Activated CD4-positive, alpha-beta T cell treated with anti-CD3 and anti-CD28 coated beads, Interleukin-2, amount 10 ng/mL, durations not matched to agents 7 days and 5 days (primary cell): Measurements from ENCODE around the gene VEPH1. TPM values are rescaled to one million over a fixed set of nuclear protein-coding genes. Genes with fewer than 3 reads are reported as not detected.

Experiments used
- CTCF ChIA-PET: fragments of 350-600 bp; sonication (Branson Sonifier 250); formaldehyde crosslinking; loops from one replicate; lab custom pipeline; 2021; ENCODE audit warnings: antibody characterized with exemption; lab: Charles Lee
- POLR2A ChIA-PET: fragments of 350-600 bp; sonication (Branson Sonifier 250); formaldehyde crosslinking; loops from one replicate; lab custom pipeline; 2021; ENCODE audit warnings: antibody characterized with exemption; lab: Charles Lee
- DNase-seq: peaks from one replicate; pipeline ENCODE4 v3.0.0-alpha.2; 2020
- H3K27ac Mint-ChIP-seq: one replicate; pipeline ENCODE4 v1.8.0; 2021; ENCODE audit warnings: mild to moderate bottlenecking, moderate library complexity, mixed read lengths
- H3K27me3 Mint-ChIP-seq: one replicate; pipeline ENCODE4 v1.8.0; 2021; ENCODE audit warnings: mixed read lengths
- H3K36me3 Mint-ChIP-seq: one replicate; pipeline ENCODE4 v1.8.0; 2021; ENCODE audit warnings: low read depth, mixed read lengths
- H3K4me1 Mint-ChIP-seq: one replicate; pipeline ENCODE4 v1.8.0; 2021; ENCODE audit warnings: mixed read lengths
- H3K4me3 Mint-ChIP-seq: one replicate; pipeline ENCODE4 v1.8.0; 2021; ENCODE audit warnings: mild to moderate bottlenecking, moderate library complexity, mixed read lengths
- H3K9me3 Mint-ChIP-seq: one replicate; pipeline ENCODE4 v1.8.0; 2021; ENCODE audit warnings: mixed read lengths
- total RNA-seq, 2 experiments: library from RNA; stranded (reverse); gene quantifications; one replicate each; pipeline ENCODE4 v1.2.3, GENCODE V29; 2021

The VEPH1 gene
- total RNA-seq, 2 experiments from 2014 or later, result not detected

DNA sequence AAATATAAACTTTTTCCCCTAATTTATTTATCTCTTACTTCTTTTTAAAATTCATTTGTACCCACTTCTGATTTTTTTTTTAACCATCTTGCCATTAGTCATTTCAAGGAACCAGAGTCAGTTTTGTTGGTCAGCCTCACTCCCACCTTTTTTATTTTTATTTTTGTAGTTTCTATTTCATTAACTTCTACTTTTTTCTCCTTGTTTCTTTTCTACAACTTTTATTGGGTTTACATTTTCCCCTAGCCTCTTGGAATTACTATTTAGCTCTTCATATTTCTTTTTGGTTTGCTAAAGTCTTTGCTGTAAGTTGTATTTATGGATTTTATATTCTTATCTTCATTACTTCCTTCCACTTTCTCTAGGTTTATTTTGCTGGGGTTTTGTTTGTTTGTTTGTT lies 13.7 kb upstream of the VEPH1 start:
- Mint-ChIP-seq H3K4me3 (no peak overlapping the region), H3K27ac (no peak overlapping the region), H3K27me3 (peaks cover 2% of the 10 kb centered on the region), H3K4me1 (no peaks in the 10 kb centered on the region), H3K9me3 (no peaks in the 10 kb centered on the region), H3K36me3 (no peaks in the 10 kb centered on the region)
- DNase-seq, result no peak
- POLR2A ChIA-PET, result no interaction called here
- CTCF ChIA-PET, result no interaction called here

DNA sequence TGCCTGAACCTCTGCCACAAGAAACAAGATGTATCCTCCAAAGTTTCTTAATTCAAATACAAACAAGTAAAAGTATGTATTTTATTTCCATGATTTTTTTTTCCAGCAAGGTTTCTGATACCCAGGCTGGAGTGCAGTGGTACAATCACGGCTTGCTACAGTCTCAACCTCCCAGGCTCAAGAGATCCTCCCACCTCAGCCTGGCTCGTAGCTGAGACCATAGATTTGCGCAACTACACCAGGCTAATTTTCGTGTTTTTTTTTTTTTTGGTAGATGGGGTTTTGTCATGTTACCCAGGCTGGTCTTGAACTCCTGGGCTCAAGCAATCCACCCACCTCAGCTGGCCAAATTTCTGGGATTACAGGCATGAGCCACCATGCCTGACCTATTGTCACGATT lies 12.2 kb upstream of the VEPH1 start:
- no peaks in the 10 kb centered on the region for H3K9me3 Mint-ChIP-seq
- H3K36me3 Mint-ChIP-seq, result no peaks in the 10 kb centered on the region
- H3K27me3 Mint-ChIP-seq, result peaks cover 2% of the 10 kb centered on the region
- CTCF ChIA-PET, result interaction anchor here (0.7 kb wide), 1 partner anchor 141 kb away, joined by 4 read pairs; no protein-coding TSS in a partner anchor
- H3K27ac Mint-ChIP-seq, result no peak overlapping the region
- no peaks in the 10 kb centered on the region for H3K4me1 Mint-ChIP-seq
- POLR2A ChIA-PET, result no interaction called here
- no peak overlapping the region for H3K4me3 Mint-ChIP-seq
- DNase-seq, result no peak

DNA sequence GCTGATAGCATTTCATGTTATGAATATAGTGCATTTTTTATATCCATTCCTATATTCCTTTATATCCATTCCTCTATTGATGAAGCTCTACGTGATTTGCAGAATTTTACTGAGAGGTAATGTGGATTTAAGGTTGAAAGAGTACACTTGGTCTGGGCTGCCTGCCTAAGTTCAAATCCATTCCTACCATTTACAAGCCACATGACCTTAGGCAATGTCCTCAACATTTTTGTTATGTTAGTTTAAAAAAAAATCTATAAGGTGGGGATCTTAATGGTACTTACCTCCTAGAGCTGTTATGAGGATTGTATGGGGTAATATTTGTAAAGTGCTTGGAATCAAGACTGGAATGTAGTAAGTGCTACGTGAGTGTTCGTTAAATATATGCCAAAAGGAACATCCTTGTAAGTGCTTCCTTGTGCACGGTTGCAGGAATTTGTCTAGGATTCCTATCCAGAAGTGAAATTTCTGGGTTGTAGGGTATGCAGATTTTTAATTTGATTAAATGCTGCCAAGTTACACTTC lies 11.2 kb upstream of the VEPH1 start:
- H3K9me3 Mint-ChIP-seq, result no peaks in the 10 kb centered on the region
- no peak for DNase-seq
- H3K4me3 Mint-ChIP-seq, result no peak overlapping the region
- H3K36me3 Mint-ChIP-seq, result no peaks in the 10 kb centered on the region
- ChIA-PET POLR2A (no interaction called here), CTCF (no interaction called here)
- H3K27me3 Mint-ChIP-seq, result peaks cover 5% of the 10 kb centered on the region
- no peaks in the 10 kb centered on the region for H3K4me1 Mint-ChIP-seq
- H3K27ac Mint-ChIP-seq, result no peak overlapping the region

DNA sequence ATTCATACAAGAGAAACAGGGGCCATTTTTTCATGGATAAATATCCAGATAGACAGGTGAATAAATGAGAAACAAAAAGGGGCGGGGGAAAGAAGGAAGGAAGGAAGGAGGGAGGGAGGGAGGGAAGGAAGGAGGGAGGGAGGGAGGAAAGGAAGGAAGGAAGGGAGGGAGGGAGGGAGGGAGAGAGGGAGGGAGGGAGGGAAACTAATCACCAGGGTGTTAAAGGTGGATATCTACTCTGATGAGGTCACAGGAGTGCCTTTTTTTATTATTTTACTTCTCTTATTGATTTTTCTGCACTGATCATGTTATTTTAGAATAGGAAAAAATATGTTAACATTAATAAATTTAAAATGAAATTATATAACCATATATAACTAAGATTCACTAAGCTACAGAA lies 10.4 kb upstream of the VEPH1 start:
- CTCF ChIA-PET, result interaction anchor here (1.2 kb wide), 1 partner anchor 19 kb away, joined by 5 read pairs; no protein-coding TSS in a partner anchor
- POLR2A ChIA-PET, result no interaction called here
- H3K27ac Mint-ChIP-seq, result no peak overlapping the region

DNA sequence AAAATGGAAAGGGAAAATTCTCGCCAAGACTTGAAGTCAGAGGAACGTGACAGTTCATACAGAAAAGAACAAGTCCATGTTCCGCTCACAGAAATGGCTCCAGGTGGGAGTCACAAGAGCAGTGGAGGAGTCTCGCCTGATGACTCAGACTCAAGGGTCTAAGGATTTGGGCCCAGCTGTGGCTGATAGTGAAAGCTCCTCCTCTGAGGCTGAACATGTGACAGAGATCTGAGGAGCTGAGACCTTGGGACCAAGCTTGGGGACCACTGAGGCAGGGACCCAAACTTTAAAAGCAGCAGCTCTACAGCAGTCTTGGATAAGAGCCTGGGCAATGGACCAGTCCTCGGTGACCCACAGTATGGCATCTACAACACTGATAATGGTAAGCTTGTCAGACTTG lies 9.3 kb upstream of the VEPH1 start:
- Mint-ChIP-seq H3K36me3 (no peaks in the 10 kb centered on the region), H3K9me3 (no peaks in the 10 kb centered on the region), H3K4me1 (no peaks in the 10 kb centered on the region), H3K27ac (no peak overlapping the region), H3K27me3 (peaks cover 11% of the 10 kb centered on the region), H3K4me3 (no peak overlapping the region)
- CTCF ChIA-PET, result interaction anchor here (1.2 kb wide), 1 partner anchor 20 kb away, joined by 5 read pairs; no protein-coding TSS in a partner anchor
- POLR2A ChIA-PET, result no interaction called here
- DNase-seq, result no peak

More for the DNA sequence above, 10.4 kb upstream of the VEPH1 start:
- Mint-ChIP-seq H3K36me3 (no peaks in the 10 kb centered on the region), H3K4me3 (no peak overlapping the region), H3K27me3 (peaks cover 6% of the 10 kb centered on the region), H3K4me1 (no peaks in the 10 kb centered on the region), H3K9me3 (no peaks in the 10 kb centered on the region)
- no peak for DNase-seq

DNA sequence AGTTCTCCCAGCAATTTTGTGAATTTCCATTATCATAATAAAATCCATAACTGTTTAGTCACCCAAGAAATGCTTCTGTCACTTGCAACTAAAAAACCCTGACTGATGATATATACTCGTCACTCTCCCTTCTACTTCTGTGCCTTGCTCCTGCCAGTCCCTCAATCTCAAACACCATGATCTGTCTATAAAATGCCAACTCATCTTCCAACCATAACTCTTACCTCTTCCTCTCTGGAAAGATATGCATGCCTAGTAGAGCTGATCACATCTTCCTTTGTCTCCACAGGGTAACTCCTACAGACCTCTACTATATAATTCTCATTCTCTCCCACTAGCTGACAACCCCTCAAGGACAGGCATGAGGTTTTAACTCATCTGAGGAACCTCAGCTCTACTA lies 5.2 kb upstream of the VEPH1 start:
- no peaks in the 10 kb centered on the region for H3K4me1 Mint-ChIP-seq
- no peaks in the 10 kb centered on the region for H3K9me3 Mint-ChIP-seq
- ChIA-PET CTCF (no interaction called here), POLR2A (no interaction called here)
- no peak for DNase-seq
- H3K27ac Mint-ChIP-seq, result no peak overlapping the region
- H3K27me3 Mint-ChIP-seq, result peaks cover 14% of the 10 kb centered on the region
- H3K4me3 Mint-ChIP-seq, result no peak overlapping the region
- no peaks in the 10 kb centered on the region for H3K36me3 Mint-ChIP-seq

DNA sequence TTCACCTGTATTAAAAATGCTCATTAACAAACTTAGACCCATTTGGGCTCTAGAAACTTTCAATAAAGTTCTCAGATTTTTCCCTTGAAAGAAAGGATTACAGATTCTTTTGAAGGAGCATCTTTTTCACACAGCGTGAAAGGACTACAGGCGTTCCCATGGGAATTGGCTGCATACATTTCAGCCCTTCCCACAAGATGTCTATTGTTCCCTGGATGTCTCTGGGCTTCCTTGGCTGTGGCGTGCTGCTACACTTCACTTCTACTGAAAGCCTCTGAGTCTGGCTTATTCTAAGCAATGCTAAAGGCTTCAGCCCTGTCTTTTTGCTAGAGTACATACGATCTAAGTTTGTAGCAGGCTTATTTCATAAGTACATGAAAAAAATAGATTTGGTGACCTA lies 1.4 kb downstream of the VEPH1 start:
- ChIA-PET POLR2A (no interaction called here), CTCF (interaction anchor here (0.7 kb wide), 1 partner anchor 436 kb away, joined by 3 read pairs; no protein-coding TSS in a partner anchor)
- no peak for DNase-seq
- no peak overlapping the region for H3K4me3 Mint-ChIP-seq
- no peak overlapping the region for H3K27ac Mint-ChIP-seq
- H3K36me3 Mint-ChIP-seq, result no peaks in the 10 kb centered on the region
- H3K9me3 Mint-ChIP-seq, result no peaks in the 10 kb centered on the region
- H3K27me3 Mint-ChIP-seq, result peaks cover 38% of the 10 kb centered on the region
- no peaks in the 10 kb centered on the region for H3K4me1 Mint-ChIP-seq

DNA sequence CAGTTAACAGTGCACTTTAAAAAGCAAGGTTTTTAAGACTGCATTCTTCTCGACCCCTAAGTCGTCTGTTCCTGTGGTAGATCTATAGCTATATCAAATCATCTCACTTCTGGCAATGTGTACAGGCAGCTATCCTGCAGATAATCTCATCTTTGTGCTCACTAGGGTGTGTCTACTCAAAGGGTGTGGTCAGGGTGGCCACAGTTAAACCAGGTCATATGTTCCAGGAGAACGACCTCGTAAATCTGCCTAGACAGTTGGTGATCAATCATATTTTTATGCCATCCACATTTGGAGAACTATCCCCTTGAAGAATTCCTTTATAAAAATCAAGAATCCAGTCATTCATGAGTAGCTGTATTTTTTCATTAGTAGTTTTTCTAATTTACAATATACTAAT lies 3.0 kb downstream of the VEPH1 start:
- Mint-ChIP-seq H3K36me3 (no peaks in the 10 kb centered on the region), H3K9me3 (no peaks in the 10 kb centered on the region), H3K27ac (no peak overlapping the region), H3K4me3 (no peak overlapping the region), H3K4me1 (no peaks in the 10 kb centered on the region), H3K27me3 (peaks cover 45% of the 10 kb centered on the region)
- no peak for DNase-seq
- ChIA-PET CTCF (no interaction called here), POLR2A (no interaction called here)

DNA sequence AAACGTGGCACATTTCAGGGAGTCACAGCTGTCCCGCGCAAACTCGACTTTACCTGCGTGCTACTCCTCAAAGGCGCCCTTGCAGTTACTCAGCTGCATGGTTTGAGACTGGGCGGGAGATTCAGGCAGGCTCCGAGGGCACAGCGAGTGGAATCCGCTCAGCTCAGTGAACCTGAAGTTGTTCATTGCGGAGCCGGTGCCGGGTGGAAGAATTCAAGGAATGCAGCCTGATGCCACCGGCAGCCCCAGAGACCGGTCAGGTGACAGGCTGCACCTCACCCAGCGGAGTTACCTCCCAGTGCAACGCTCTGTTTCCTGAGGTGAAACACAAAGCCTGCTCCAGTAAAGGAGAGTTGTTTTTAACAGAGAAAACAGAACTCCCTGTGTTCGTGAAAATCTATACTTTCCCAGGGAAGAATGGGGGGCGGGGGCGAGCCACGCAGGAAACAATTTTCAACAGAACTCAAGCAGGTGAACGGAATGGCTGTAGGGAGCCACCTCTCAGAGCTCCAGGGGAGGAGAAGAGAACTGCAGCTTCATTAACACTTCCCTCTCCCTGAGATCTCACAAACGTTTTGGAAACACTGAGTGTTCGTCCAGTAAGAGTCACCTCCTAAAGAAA lies 3.8 kb downstream of the VEPH1 start:
- ChIA-PET POLR2A (no interaction called here), CTCF (no interaction called here)
- H3K27ac Mint-ChIP-seq, result no peak overlapping the region
- H3K27me3 Mint-ChIP-seq, result peaks cover 48% of the 10 kb centered on the region
- DNase-seq, result no peak
- H3K9me3 Mint-ChIP-seq, result no peaks in the 10 kb centered on the region
- no peaks in the 10 kb centered on the region for H3K36me3 Mint-ChIP-seq
- no peak overlapping the region for H3K4me3 Mint-ChIP-seq
- H3K4me1 Mint-ChIP-seq, result no peaks in the 10 kb centered on the region

DNA sequence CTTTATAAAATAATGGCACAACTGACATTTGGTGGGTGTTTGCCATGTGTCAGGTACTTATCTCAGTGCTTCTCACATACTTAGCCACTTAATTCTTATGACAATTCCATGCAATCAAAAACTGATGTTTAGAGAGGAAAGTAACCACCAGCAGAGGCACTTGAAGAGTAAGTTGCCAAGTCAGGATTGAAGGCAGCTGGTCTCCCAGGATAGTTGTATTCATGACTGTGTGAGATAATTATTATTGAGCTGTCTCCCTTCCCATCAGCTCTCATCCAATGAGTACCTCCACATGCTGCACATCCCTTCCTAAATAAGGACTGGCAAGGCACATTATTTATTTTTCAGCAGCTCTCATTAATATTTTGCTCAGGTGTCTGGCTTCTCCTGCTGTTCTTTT lies 4.8 kb downstream of the VEPH1 start:
- CTCF ChIA-PET, result no interaction called here
- H3K4me3 Mint-ChIP-seq, result no peak overlapping the region
- H3K27ac Mint-ChIP-seq, result no peak overlapping the region
- POLR2A ChIA-PET, result no interaction called here
- no peak for DNase-seq
- no peaks in the 10 kb centered on the region for H3K36me3 Mint-ChIP-seq
- H3K27me3 Mint-ChIP-seq, result peaks cover 52% of the 10 kb centered on the region
- no peaks in the 10 kb centered on the region for H3K9me3 Mint-ChIP-seq
- H3K4me1 Mint-ChIP-seq, result no peaks in the 10 kb centered on the region

DNA sequence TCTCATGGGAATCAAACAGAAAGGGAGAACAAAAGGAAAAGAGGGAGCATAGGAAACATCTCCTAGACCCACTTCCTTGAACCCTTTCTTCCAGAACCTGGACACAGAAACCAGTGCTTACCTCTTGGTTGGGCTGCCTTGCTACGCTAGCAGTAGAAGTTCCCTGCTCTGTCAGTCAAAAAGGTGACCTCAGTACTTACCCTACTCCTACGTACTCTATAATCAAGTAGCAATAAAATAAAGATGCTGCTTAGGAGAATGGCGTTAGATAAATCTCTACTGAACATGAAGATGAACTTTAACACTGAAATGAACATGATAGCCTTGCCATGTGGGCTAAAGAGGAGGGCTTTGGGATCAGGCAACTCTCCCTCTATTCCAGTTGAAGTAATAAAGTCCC lies 7.4 kb downstream of the VEPH1 start:
- Mint-ChIP-seq H3K4me1 (no peaks in the 10 kb centered on the region), H3K9me3 (no peaks in the 10 kb centered on the region), H3K36me3 (no peaks in the 10 kb centered on the region), H3K4me3 (no peak overlapping the region), H3K27ac (no peak overlapping the region), H3K27me3 (peaks cover 55% of the 10 kb centered on the region)
- DNase-seq, result no peak
- CTCF ChIA-PET, result no interaction called here
- POLR2A ChIA-PET, result no interaction called here

DNA sequence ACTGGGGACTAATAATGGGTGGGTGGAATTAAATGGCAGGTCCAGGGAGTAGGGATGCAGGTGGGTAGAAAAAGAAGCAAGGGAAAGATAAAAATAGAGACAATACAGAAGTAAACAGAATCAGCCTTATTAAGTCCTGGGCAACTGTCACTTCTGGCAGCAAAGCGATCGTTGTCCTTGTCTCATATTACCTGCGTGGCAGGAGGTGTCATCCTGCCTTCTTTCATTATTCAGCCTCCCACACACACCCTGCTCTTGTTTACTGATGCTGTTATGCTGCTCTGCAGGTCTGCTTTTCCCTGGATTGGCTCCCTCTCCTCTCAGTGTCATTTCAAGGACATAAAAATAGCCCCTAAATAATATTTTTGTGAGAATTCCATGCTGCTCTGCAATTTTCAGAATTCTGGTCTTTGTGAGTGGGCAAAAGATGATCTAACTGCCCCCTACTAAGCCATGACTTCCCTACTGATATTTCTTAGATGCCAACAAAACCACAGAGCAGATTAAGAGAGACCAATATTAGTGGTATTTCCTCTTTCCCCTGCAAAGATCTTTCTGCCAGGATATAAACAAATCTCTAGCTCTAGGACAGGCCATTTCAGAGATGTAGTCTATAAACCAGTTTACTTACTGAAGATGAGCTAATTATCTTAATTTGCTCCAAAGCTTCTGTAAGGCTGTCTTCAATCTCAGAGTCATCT lies 8.5 kb downstream of the VEPH1 start:
- H3K27ac Mint-ChIP-seq, result no peak overlapping the region
- H3K9me3 Mint-ChIP-seq, result no peaks in the 10 kb centered on the region
- no peaks in the 10 kb centered on the region for H3K4me1 Mint-ChIP-seq
- POLR2A ChIA-PET, result no interaction called here
- no peaks in the 10 kb centered on the region for H3K36me3 Mint-ChIP-seq
- CTCF ChIA-PET, result no interaction called here
- H3K27me3 Mint-ChIP-seq, result peaks cover 47% of the 10 kb centered on the region
- no peak overlapping the region for H3K4me3 Mint-ChIP-seq
- DNase-seq, result no peak

DNA sequence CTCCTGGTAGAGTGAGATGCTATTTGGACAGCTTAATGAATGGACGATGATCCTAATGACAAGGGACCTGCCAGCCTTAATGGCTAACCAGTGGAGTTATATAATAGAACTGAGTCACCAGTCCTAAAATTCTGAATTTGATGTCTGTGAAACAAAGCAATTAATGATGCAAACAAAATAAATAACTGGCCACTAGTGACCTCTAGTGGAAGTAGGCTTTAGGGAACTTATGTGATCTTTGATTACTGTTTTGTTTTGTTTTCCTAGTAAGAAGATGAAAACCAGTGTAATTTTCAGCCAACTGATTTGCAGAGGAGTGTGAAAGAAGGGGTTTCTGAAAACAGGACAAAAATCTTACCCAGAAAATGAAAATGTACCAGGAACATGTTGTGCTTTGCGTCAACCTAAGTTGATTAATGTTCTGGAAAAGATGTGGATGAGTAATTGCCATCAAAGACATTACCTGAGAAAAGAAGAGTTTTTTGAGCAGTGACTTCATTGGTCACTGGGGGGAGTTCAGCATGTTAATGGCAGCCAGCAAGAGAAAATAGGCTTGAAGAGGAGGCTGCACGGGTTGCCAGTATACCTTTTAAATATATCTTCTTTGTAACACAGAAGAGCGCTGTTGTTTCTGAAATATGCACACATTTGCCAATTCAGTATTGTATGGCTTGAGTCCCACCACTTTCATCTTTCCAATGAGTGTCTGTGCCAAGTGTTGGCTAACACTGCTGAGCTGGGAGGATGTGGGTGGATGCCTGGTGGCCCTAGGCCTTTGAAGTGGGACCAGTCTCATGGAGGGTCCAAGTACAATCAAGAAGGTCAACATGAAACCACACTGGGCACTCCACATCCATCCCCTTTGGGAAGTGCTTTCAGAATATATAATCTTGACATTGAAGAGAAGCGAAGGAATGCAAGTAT lies 9.3 kb downstream of the VEPH1 start:
- Mint-ChIP-seq H3K36me3 (no peaks in the 10 kb centered on the region), H3K9me3 (no peaks in the 10 kb centered on the region), H3K27me3 (peaks cover 38% of the 10 kb centered on the region), H3K27ac (no peak overlapping the region), H3K4me3 (no peak overlapping the region), H3K4me1 (no peaks in the 10 kb centered on the region)
- no peak for DNase-seq
- CTCF ChIA-PET, result no interaction called here
- POLR2A ChIA-PET, result no interaction called here
